ENCODE results near the gene AADACL3.
"Not testable (repeated sequence)": the region's sequence is repeated elsewhere in the genome, so short reads cannot be mapped to it uniquely, and the experiment has no call there.

Gene AADACL3

DNA sequence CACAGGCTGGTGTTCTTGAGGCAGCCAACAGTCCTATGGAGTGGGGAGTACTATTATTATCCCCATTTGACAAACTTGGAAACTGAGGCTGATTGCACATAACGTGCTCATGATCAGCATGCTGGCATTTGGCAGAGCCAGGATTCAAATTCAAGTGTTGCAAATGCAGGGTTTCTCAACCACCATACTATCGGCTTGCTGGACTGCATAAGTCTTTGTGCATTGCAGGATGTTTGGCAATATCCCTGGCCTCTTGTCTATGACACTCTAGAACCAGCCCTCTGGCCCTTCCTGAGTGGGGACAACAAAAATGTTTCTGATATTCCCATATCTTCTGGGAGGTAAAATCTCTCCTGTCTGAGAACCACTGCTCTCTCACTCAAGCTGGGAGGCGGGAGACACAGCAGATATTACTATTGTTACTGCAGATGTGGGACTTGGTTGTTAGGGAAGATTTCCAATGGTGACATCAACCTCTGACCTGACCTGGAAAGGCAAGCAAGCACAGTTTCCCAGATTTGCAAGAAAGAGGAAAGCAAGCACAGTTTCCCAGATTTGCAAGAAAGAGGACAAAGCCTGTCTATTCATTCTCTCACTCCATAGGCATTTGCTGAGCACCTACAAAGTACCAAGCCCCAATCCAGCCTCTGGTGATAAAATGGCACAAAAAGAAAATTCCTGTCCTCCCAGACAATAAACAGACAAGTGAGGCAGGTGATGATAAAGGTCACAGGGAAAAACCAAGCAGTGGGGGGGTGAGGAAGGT, 1.0 kb upstream of the AADACL3 start:
- no peak for FAIRE-seq
- DNase-seq (ENCODE audit: insufficient read length, low spot score), result no peak

DNA sequence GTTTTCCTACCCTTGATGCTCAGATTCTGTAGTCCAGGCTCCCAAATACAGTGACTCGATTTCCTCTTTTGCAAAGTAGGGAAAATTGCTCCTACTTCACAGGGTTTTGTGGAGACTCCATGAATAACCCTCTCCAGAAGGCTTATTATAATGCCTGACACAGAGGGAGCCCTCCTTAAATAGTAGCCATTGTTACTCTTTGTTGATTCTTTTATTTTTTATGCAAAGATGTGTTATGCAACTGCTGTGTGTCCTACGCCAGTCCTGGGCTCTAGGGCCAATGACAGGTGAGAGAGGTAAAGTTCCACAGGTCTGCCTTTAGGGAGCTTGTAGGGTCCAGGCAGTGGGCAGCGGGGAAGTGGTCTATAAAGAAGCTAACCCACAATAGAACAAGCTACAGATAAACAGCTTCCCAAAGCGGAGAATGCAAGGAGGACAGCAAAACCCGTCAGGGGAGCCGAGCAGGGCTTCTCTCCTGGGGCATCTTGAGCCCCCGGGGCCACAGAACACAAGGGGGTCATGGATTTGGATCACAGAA, 1.5 kb downstream of the AADACL3 start:
- FAIRE-seq, result no peak
- DNase-seq (ENCODE audit: insufficient read length, low spot score), result no peak

DNA sequence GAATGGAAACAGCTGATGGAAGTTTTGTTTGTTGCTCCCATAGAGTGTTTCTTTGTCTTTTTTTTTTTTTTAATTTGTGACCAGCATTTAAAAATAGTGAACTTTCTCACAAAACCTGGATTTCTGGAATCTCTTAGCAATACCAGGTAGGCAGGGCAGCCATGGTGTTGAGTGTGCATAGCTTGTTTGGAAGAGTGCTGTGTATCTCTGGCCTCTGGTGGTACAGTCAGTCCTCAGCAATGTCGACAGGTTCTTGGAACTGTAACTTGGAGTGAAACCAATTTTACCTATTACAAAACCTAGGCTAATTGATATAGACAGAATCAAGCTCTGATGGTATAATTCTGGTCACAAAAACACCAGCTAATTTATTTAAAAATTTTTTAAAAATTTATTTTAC, 6.7 kb downstream of the AADACL3 start:
- FAIRE-seq (no peak), DNase-seq (ENCODE audit: insufficient read length, low spot score) (no peak)

DNA sequence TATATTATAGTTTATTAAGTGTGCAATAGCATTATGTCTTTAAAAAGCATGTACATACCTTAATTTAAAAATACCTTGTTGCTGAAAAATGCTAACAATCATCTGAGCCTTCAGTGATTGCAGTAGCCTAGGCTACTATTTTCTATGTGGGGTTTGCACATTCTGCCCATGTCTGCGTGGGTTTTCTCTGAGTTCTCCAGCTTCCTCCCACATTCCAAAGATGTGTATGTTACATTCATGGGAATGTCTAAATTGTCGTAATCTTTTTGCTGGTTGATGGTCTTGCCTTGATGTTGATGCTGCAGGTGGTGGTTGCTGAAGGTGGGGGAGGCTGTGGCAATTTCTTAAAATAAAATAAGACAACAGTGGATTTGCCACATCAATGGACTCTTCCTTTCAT, 12.5 kb downstream of the AADACL3 start:
- DNase-seq (ENCODE audit: insufficient read length, low spot score), result no peak
- no peak for FAIRE-seq

DNA sequence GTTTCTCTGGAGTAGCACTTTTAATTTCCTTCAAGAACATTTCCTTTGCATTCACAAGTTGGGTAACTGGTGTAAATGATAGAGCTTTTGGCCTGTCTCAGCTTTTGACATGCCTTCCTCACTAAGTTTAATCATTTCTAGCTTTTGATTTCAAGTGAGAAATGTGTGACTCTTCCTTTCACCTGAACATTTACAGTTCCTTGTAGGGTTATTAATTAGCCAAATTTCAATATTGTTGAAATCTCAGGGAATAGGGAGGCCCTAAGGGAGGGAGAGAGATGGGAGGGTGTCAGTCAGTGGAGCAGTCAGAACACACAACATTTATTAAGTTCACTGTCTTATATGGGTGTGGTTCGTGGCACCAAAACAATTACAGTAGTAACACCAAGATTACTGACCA, 14.2 kb downstream of the AADACL3 start:
- DNase-seq (ENCODE audit: insufficient read length, low spot score) (no peak), FAIRE-seq (no peak)

DNA sequence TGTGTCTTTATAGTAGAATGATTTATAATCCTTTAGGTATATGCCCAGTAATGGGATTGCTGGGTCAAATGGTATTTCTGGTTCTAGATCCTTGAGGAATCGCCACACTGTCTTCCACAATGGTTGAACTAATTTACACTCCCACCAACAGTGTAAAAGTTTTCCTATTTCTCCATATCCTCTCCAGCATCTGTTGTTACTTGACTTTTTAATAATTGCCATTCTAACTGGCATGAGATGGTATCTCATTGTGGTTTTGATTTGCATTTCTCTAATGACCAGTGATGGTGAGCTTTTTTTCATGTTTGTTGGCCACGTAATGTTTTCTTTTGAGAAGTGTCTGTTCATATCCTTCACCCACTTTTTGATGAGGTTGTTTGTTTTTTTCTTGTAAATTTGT, 15.2 kb downstream of the AADACL3 start:
- not testable (repeated sequence) for FAIRE-seq; DNase-seq (ENCODE audit: insufficient read length, low spot score)

DNA sequence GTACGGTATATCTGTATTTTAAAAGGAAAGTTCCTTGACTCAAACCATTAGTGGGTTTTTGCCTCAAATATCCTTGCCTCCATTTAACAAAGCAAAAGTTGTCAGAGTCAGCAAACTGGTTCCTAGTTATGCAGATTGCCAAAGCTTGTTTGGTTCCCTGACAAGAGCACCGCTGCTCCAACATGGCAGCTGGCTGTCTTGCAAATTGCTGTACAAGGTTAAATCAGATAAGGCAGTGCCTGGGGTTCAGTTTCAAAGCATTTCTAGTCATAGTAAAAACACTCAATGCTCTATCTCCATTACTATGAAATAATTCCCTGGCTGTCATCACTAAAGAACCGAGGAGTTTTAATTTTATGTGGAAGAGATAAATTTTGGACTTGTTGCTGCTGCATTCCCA, 18.7 kb downstream of the AADACL3 start:
- FAIRE-seq (no peak), DNase-seq (ENCODE audit: insufficient read length, low spot score) (no peak)

DNA sequence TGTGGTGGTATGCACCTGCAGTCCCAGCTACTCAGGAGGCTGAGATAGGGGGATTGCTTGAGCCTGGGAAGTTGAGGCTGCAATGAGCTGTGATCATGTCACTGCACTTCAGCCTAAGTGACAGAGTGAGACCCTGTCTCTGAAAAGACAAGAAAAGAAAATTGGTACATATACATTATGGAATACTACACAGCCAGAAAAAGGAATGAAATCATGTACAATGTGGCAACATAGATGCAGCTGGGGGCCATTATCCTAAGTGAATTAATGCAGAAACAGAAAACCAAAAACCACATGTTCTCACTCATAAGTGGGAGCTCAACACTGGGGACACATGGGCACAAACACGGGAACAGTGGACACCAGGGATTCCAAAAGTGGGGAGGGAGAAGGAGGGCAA, 23.0 kb downstream of the AADACL3 start:
- no peak for FAIRE-seq
- DNase-seq (ENCODE audit: insufficient read length, low spot score), result no peak

DNA sequence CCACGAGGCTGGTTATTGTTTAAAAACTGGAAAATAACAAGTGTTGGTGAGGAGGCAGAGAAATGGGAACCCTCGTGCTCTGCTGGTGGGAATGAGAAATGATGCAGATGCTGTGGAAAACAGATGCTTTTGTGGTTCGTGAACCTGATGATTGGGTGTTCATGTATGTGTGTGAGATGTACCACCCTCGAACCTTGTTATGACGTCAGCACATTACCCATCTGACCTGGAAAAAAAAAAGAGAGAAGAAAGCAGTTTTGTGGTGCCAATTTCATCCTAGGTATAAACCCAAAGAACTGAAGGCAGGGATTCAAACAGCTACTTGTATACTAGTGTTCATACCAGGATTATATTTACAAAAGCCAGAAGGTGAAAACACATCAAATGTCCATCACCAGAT, 23.7 kb downstream of the AADACL3 start:
- FAIRE-seq, result no peak
- DNase-seq (ENCODE audit: insufficient read length, low spot score), result no peak

DNA sequence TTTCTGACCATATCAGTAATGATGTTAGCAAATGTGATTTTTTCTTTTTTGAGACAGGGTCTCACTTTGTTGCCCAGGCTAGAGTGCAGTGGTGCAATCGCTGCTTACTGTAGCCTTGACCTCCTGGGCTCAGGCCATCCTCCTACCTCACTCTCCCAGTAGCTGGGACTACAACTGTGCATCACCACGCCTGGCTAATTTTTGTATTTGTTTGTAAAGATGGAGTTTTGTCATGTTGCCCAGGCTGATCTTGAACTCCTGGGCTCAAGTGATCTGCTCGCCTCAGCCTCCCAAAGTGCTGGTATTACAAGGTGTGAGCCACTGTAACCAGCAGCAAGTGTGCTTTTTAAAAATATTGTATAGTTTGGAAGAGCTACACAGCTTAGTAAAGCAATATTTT, 26.0 kb downstream of the AADACL3 start:
- no peak for FAIRE-seq

DNA sequence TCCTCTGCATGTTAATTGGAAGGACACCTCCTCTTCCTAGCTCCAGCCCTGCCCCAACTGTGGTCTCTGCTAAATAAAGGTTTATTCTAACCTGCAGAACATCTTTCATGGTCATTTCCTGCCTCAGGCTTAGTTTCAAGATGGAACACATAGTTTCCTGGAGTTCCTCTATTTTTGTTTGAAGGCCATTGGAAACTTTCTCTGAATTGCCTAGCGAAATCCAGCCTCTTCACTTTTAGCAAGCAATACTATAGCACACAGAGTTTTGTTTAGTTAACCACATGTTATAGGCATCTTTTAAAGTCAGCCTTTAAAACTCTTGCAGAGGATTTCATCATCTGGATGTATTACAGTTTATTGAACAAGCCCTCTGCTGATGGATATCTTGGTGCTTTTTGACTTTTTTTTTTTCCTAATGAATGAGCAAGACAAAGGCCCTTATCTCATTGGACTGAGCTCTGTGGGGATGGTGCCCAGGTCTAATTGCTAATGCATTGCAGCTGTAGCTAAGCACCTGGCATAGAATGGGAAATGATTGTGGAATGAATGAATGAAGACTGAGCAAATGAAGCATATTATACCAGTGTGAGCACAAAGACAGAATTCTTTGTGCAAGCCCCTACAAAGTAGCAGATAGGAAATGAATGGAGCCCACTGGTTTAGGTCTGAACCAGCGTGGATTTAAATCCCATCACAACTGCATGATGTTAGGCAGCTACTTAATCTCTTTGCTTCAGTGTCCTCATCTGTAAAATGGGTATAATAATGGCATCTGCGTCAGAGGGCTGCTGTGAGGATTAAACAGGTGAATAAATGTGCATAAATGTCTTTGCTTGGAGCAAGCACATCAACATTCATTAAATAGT, 29.4 kb downstream of the AADACL3 start:
- FAIRE-seq (no peak), DNase-seq (ENCODE audit: insufficient read length, low spot score) (no peak)

More for the DNA sequence above, 26.0 kb downstream of the AADACL3 start:
- DNase-seq (ENCODE audit: insufficient read length, low spot score), result no peak

DNA sequence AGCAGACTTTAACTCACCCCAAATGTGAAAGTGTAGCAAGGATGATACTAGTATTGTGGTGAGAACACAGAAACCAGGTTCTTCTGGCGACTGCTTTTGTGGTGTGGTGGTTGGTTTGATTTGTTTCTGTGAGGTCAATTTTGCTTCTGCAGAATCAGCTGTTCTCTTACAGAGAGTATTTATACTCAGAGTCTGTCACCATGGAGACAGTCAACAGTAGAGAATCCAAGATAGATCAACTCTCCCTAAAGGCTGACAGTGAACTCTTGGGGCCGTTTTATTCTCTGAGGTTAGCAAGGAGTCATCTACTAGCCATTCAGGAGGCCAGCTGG, 30.0 kb downstream of the AADACL3 start, which contains the start of gene CFAP107:
TSS of gene CFAP107 (plus strand) at position 209 of the 332 bp plus-strand sequence. CDS start 231 bp downstream, outside the sequence.
- FAIRE-seq (no peak), DNase-seq (ENCODE audit: insufficient read length, low spot score) (no peak)

DNA sequence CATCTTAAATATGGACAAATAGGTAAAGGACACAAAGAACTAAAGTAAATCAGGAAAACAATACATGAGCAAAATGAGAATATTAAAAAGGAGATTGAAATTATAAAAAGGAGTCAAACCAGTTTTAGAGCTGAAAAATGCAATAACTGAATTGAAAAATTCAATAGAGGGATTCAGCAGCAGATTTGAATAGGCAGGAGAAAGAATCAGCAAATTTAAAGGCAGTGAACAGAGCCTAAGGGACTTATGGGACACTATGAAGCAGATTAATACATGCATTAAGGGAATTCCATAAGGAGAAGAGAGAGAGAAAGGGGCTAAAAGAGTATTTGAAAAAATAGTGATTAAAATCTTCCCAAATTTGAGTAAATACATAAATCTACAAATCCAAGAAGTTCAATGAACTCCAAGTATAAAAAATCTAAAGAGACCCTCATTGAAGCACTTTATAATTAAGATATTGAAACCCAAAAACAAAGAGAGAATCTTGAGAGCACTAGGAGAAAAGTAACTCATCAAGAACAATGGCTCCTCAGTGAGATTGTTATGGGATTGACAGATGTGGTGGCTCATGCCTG, 33.0 kb downstream of the AADACL3 start:
- FAIRE-seq (no peak), DNase-seq (ENCODE audit: insufficient read length, low spot score) (no peak)

DNA sequence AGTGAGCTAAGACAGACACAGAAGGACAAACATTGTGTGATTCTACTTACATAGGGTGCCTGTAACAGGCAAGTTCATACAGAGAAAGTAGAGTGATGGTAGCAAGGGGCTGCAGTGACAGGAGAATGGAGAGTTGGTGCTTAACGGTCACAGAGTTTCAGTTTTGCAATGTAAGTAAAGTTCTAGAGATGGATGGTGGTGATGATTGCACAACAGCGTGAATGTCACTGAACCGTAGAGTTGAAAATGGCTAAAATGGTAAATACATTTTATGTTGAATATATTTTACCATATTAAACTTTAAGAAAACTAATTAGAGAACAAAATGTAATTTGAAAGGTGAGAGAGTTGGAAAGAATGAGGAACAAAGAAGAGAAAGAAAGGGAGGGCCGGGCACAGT, 38.8 kb downstream of the AADACL3 start:
- DNase-seq (ENCODE audit: insufficient read length, low spot score) (no peak), FAIRE-seq (no peak)

DNA sequence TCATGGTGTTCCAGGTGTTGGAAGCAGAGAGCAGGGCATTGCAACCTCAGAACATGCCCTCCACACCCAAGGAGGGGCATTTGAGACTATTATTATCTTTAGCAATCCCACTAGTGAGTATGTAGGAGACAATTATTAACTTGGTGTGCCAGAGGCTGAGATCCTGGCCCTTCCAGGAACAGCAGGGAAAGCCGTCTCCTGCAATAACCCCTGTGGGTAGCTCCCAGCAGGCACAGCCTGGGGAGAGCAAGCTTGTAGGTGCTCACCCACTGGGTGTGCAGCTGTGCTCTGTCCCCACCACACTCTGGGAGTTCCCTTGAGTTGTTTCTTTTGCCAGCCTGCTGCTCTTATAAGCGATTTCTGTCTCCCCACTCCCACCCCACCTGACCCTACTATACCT, 40.4 kb downstream of the AADACL3 start:
- DNase-seq (ENCODE audit: insufficient read length, low spot score) (no peak), FAIRE-seq (no peak)

DNA sequence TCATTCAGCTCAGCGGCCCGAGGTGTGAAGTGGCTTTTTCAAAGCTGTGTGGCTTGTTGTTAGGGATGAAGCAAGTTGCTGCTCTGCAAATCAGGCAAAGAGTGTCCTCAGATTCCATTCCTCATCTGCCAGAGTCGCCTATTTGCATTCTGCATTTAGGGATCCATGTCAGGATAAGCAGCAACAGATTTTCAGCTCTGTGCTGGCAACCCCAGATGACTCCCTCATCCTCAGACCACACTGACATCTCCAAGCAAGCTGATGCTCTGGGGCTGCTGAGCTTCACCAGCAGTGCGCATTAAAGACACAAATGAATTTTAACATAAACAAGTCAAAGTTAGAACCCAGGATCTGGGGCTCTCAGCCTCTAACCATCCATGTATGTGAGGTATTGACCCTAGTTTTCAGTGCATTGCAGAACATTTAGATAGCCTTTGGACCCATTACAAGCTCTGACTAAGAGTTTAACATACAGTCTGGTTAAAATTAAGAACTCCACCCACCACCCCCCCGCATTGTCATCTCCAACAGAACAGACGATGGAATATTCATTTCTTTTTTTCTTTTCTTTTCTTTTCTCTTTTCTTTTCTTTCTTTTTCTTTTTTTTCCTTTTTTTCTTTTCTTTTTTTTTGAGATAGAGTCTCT, 41.0 kb downstream of the AADACL3 start:
- DNase-seq (ENCODE audit: insufficient read length, low spot score) (no peak), FAIRE-seq (no peak)

DNA sequence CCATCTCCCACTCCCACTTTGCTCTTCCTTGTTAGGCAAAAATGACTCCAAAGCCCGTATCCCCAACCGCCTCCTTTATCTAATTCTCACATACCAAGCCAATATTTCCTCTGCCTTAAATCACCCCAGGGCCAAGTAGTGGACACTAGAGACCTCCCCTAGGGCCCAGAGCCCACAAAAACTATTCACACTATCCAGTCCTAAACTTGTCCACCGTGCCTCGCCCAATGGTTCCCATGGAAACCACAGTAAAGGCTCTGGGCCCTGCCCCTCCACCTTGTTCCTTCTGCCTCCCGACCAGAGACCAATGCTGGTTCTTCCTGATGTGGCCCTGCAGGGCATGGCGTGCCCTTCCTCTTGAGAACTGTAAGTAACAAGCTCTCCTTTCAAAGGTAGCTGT, 41.9 kb downstream of the AADACL3 start:
- DNase-seq (ENCODE audit: insufficient read length, low spot score) (no peak), FAIRE-seq (no peak)

DNA sequence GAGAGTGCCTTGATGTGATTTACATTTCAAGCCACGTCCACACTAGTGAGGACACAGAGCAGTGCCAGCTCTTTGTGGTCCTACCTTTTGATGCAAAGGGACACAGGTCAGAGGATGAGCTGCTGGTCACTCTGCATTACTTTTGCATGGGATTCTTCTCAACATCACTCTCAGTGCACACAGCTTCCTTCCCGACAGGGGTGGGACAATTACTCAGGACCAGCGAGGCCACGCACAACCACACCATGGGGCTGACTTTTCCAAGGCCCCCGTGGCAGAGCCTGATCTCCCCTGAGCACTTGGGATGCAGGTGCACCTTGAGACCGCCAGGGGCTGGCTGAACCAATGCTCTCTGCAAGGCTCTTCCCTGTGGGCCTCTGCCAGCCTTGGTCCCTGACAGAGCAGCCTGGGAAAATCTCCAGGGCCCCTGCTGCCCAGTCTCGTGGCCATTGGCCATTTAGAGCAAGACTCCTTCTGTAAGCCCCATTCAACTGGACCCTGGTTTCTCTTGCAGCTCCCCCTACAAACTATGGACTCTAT, 44.4 kb downstream of the AADACL3 start:
- DNase-seq (ENCODE audit: insufficient read length, low spot score), result no peak
- no peak for FAIRE-seq

DNA sequence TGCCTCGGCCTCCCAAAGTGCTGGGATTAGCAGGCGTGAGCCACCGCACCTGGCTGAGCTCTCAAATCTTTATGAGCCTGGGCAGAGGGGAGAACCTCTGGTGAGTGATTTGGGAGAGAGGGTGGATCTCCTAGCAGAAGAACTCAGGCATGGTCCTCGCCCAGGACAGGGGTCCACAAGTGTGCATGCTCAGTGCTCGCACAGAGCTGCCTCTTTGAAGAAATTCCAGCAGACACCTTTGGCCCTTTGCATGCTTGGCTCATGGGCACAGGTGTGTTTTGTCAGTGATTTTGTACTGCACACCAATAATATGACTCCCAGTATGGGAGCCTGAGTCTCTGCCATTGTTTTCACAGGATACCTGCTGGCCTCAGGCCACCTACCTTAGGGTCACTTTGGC, 45.9 kb downstream of the AADACL3 start:
- FAIRE-seq (no peak), DNase-seq (ENCODE audit: insufficient read length, low spot score) (no peak)

DNA sequence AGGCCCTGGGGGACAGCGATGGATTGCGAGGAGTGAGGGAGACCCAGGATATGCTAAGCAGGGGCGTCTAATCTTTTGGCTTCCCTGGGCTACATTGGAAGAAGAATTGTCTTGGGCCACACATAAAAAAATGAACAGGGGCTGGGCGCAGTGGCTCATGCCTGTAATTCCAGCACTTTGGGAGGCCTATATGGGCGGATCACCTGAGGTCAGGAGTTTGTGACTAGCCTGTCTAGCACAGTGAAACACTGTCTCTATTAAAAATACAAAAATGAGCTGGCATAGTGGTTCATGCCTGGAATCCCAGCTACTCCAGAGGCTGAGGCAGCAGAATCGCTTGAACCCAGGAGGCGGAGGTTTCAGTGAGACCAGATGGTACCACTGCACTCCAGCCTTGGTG, 46.9 kb downstream of the AADACL3 start:
- FAIRE-seq (no peak), DNase-seq (ENCODE audit: insufficient read length, low spot score) (no peak)

DNA sequence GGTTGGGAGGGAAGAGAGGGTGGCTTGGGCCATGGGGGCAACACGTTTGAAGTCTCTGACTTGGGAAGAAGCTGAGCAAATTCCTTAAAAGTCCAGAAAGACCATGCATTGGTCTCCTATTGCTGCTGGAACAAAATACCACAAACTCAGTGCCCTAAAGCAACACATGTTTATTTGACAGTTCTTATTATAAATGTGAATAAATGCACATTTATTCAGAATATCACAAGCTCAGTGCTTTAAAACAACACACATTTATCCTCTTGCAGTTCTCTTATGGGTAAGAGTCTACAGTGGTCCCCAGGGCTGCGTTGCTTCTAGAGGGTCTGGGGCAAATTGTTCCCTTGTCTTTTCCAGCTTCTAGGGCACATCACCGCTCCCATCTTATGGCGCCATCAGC, 47.6 kb downstream of the AADACL3 start:
- DNase-seq (ENCODE audit: insufficient read length, low spot score), result no peak
- no peak for FAIRE-seq

Measured in GM19239 (cell line).